ENCODE results near the gene MRPS7. TPM values are rescaled to one million over a fixed set of nuclear protein-coding genes. Genes with fewer than 3 reads are reported as not detected.
"Not testable (repeated sequence)": the region's sequence is repeated elsewhere in the genome, so short reads cannot be mapped to it uniquely, and the experiment has no call there.

MRPS7 gene
- total RNA-seq, 1 experiment from 2014 or later, result 101 TPM

GRCh38 chr17:75244133-75244866 lies 17.4 kb upstream of the MRPS7 start:
- no peak for DNase-seq (ENCODE audit: low spot score)

GRCh38 chr17:75245011-75245410 lies 16.7 kb upstream of the MRPS7 start:
- DNase-seq (ENCODE audit: low spot score), result no peak

- no peak for DNase-seq (ENCODE audit: low spot score)
Measured at GRCh38 chr17:75246404-75246803, 15.3 kb upstream of the MRPS7 start.

DNA sequence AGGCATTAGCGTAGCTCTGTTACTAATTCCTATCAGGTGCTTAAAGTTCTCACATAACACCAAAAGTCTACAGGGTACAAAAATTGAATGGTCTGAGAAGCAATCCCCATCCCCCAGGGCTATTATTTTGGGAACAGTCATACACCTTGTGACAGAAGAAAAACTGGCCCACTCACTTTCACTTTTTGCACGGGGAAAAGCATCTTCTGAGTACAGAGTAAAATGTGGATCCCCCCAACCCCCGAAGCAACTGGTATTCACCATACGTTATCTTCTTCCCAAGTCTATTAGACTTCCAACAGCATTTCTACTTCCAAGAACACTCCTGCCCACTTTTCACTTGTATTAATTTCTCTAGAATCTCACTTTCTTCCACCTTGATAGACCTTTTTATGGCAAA lies 12.1 kb upstream of the MRPS7 start:
- no peak for DNase-seq (ENCODE audit: low spot score)

DNA sequence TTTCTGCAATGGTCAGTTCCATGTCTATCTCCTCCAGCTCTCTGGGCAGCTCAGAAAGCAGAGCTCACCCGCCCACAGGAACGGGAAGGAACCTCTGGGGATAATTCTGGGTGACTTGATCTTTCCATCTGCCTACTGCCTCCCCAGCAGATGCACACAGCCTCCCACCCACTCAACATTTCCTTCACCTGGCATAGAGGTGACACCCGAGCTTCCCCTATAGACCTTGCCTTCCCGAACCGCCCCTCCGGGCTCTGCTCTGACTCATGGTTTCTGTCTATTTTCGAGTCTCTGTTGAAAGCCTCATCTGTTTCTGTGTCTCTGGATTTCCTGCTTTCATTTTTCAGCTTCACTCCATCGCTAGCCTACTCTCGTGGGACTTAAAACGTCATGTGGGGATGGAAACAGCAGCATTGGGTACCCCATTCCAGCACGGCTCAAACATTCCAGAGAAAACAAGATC lies 11.6 kb upstream of the MRPS7 start:
- no peak for DNase-seq (ENCODE audit: low spot score)

GRCh38 chr17:75252039-75252816 lies 9.5 kb upstream of the MRPS7 start:
- no peak for DNase-seq (ENCODE audit: low spot score)

DNA sequence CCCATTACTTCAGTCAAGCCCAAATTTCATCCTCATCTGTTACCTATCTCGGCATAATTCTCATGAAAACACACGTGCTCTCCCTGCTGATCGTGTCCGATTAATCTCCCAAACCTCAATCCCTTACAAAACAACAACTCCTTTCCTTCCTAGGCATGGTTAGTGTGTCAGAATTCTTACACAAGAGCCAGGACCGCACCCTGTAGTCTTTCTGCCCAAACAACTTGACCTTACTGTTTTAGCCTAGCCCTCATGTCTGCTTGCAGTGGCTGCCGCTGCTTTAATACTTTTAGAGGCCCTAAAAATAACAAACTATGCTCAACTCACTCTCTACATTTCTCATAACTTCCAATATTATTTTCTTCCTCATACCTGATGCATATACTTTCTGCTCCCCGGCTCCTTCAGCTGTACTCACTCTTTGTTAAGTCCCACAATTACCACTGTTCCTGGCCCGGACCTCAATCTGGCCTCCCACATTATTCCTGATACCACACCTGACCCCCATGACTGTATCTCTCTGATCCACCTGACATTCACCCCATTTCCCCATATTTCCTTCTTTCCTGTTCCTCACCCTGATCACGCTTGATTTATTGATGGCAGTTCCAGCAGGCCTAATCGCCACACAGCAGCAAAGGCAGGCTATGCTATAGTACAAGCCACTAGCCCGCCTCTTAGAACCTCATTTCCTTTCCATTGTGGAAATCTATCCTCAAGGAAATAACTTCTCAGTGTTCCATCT lies 5.6 kb upstream of the MRPS7 start:
- DNase-seq (ENCODE audit: low spot score), result not testable (repeated sequence)

GRCh38 chr17:75257228-75257627 lies 4.5 kb upstream of the MRPS7 start:
- not testable (repeated sequence) for DNase-seq (ENCODE audit: low spot score)

DNA sequence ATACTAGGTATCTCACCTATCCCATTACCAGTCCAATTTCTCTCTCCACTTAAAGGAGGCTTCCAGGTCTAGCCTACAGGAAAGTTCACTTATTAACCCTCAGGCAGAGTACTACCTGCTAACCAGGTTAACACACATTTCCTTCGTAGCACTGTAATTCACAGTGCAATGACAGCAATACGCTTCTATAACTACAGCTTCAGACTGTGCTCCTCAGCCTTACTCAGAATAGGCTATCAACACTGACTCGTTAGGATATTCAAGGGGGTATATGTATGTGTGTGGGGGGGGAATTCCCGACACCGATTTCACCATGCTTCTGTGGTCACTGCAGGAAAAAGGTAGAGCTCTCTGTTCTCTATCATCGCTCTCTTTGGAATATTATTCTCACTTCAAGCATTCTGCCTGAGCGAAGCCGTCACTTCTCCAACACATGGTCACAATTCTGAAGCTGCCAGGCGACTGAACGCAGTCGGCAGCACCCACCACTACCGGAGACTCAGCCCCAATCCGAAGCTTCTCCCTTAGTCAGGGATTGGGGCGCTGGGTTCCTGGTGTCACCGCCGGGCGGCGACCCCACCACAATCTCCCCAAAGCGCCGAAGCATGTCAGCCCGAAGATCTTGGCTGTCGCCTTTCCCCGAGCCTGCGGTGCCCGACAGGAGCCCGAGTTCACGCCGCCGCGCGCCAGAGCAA lies 891 bp upstream of the MRPS7 start:
- no peak for DNase-seq (ENCODE audit: low spot score)

GRCh38 chr17:75262112-75262606 lies 480 bp downstream of the MRPS7 start:
- DNase-seq (ENCODE audit: low spot score), result peak; percentile 40

DNA sequence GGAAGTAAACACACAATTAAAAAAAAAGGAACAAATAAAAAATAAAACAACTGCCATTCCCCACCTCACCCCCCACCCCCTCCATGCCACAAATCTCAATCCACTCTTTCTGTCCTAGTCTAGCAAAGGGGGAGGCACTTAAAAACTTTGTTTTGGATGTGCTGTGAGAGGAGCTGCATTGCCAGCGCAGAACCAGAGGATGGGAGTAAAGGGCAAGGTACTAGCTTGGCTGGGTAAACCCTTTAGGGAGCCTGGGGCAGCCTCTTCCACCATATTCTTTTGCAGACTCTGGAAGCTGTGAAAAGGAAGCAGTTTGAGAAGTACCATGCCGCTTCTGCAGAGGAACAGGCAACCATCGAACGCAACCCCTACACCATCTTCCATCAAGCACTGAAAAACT lies 1.4 kb downstream of the MRPS7 start:
- no peak for DNase-seq (ENCODE audit: low spot score)

GRCh38 chr17:75265614-75266315 lies 4.1 kb downstream of the MRPS7 start:
- DNase-seq (ENCODE audit: low spot score), result no peak

DNA sequence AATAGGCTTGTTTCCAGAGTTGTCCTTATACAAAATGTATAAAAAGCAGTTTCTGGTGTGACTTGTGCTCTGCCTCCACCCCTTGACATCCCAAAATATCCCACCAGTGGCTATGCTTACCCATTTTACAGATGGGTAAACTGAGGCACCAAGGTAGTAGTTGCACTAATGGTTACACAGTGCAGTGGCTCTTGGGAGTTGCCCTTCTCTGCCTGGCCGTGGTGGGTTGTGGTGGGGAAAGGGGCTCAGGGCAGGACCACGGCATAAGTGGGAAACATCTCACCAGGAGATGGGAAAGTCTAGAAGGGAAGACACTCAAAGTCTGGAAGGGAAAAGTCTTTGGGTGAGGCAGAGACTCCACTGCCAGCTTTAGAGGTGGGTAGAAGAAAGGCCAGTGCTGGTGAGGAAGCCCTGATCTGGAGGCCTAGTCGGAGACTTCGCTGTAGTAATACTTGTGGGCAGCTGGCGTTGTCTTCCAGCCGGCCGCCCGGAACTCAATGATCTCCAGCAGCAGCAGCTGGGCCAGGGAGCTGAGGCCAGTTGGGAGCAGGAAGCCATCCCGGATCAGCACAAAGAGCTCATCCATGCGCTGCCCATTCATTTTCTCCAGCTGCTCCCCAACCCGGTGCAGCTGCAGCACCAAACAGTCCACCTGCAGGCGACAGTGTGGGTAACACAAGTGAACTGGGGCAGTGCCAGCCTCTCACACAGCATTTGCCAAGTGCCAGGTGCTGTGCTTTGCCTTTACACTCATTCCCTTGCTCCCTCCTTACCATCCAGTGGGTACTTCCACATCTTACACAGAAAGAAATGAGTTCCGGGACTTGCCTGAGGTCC lies 4.9 kb downstream of the MRPS7 start:
- DNase-seq (ENCODE audit: low spot score), result no peak

DNA sequence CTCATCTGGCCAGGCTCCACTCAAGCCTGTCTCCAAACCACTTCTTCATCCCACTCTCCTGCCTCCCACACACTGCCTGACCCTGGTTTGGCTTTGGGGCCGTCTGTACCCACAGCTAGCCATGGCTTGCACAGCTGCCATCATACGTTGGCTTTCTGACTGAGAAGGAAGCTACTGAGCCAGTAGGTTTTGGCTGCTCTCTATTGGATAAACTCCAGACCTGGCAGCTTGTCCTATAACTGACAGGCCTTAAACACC lies 5.4 kb downstream of the MRPS7 start:
- DNase-seq (ENCODE audit: low spot score), result no peak

DNA sequence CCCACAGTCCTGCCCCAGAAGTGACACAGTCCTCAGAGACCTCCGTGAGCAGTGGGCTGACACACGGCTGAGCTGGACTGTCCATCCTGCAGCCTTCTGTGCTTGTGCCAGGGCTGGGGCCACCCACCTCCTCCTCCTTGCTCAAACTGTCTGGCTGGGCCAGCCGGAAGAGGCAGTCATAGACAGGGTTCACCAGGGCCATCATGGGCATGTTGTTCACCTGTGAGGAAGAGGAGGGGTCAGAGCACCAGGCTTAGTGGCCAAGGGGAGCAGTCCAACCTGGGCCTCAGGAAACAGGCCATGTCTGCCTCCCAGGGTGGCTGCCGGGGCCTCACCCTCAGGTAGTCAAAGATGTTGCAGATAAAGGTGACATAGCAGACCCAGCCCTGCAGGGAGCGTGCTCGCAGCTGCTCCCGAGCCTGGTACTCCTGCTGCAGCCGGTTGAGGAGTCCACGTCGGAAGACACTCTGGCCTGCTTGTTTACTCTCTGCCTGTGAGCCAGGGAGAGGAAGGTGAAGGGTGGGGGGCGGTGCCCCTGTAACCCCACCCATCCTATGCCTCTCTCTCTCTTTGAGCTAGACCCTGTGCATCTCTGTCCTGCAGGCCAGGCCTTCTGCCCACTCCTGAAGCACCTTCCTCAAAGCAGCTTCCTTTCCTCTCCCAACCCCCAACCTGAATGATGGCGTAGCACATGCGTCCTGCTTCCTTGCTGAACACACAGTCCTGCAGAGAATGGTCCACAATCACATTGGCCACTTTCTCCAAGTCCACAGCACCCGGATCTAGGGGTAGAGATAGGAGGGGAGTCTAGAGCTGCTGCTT lies 5.9 kb downstream of the MRPS7 start:
- no peak for DNase-seq (ENCODE audit: low spot score)

GRCh38 chr17:75269844-75270217 lies 8.2 kb downstream of the MRPS7 start:
- DNase-seq (ENCODE audit: low spot score), result no peak

- peak; percentile 67 for DNase-seq (ENCODE audit: low spot score)
Measured at GRCh38 chr17:75270218-75270965, 8.7 kb downstream of the MRPS7 start.

DNA sequence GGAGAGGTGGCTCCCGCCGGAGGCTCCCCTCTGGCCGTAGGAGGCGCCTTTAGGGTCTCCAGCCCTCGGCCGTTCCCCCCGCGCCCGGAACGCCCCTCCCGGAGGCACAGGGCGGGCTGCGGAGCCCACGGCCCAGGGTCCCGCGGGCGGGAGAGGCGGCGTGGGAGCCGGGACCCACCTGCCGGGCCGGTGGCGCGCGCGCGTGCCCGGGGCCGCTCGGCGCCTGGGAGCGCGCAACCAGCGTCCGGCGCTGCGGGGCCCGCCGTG lies 9.2 kb downstream of the MRPS7 start, which contains the start of gene MIF4GD:
MIF4GD (minus strand) TSS at position 266 of the 267 bp plus-strand sequence. CDS start 1,036 bp downstream, outside the sequence.
- no peak for DNase-seq (ENCODE audit: low spot score)

All from A172 (cell line).